ENCODE data around the gene GATAD2A. TPM values are rescaled to one million over a fixed set of nuclear protein-coding genes. Genes with fewer than 3 reads are reported as not detected.
"Not testable (repeated sequence)": the region's sequence is repeated elsewhere in the genome, so short reads cannot be mapped to it uniquely, and the experiment has no call there.

Gene GATAD2A
- total and polyA plus RNA-seq, 2 of the 8 experiments (the other 6 are each of a cell fraction or from before 2014, with no cell fraction given) = 38.4 to 205 TPM

DNA sequence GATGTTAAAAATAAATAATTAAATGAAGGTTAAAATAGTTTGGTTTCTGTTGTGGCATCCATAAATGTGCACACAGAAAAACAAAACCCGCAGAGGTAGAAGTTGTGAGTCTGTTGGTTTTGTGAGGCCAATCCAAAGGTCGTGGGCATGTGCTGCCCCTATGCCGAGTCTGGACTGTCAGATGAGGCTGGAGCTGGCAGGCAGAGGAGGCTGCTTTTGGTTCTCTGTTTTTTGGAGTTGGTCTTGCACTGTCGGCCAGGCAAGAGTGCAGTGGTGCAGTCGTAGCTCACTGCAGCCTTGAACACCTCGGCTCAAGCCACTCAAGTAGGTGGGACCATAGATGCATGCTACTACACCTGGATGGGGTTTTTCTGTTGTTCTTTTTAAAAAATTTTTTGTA lies 66.2 kb downstream of the GATAD2A start (continued):
- no peak for TF ChIP-seq RFX5 (IDR thresholded peaks at IDR 0.05; ENCODE audit: borderline replicate concordance, low read depth, low read length)
- TF ChIP-seq CBX8 (IDR thresholded peaks at IDR 0.05; ENCODE audit: borderline replicate concordance, low read depth, low read length) = no peak
- no peak for TF ChIP-seq BACH1 (IDR thresholded peaks at IDR 0.05; ENCODE audit: low read length)
- TF ChIP-seq YY1 (IDR thresholded peaks at IDR 0.05; ENCODE audit: low read depth, low read length) = no peak
- TF ChIP-seq SIN3A (conservative IDR thresholded peaks at IDR 0.05 in 1 of 2, IDR thresholded peaks at IDR 0.05 in 1 of 2; ENCODE audit: low read depth in 1 of 2, low read length in 2 of 2) = no peak

DNA sequence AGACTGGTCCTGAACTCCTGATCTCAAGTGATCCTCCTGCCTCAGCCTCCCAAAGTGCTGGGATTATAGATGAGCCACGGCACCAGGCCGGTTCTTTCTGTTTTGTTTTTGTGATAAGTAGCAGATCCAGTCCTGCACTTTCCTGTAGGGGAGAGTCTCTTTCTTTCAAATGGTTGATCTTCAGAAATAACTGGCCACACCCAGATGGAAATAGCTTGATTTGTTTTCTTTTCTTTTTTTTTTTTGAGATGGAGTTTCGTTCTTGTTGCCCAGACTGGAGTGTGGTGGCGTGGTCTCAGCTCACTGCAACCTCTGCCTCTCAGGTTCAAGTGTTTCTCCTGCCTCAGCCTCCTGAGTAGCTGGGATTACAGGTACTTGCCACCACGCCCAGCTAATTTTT lies 66.6 kb downstream of the GATAD2A start:
- not testable (repeated sequence) for H3K27me3 ChIP-seq (replicated peaks in 1 of 4; ENCODE audit: control insufficient read depth in 3 of 4, extremely low read depth in 1 of 4, insufficient read depth in 3 of 4, low read length in 3 of 4); H4K8ac ChIP-seq (ENCODE audit: extremely low read depth, insufficient read depth, low read length); H3K23ac ChIP-seq (ENCODE audit: insufficient read length); H3K4me2 ChIP-seq (ENCODE audit: insufficient read depth in 1 of 2, low read depth in 2 of 2, low read length in 2 of 2); H2BK12ac ChIP-seq (ENCODE audit: low read depth, low read length); H4K91ac ChIP-seq (replicated peaks; ENCODE audit: insufficient read length, low read length); H3K56ac ChIP-seq (replicated peaks; ENCODE audit: insufficient read length, low read depth, low read length); H3K9ac ChIP-seq (replicated peaks in 1 of 4; ENCODE audit: extremely low read depth in 1 of 4, low read depth in 3 of 4, low read length in 3 of 4); H2BK5ac ChIP-seq (ENCODE audit: low read depth, low read length); H2BK120ac ChIP-seq (replicated peaks; ENCODE audit: low read depth, low read length); H2AK5ac ChIP-seq (ENCODE audit: low read depth, low read length); H3K27ac ChIP-seq (ENCODE audit: low read depth, low read length); H2BK20ac ChIP-seq (ENCODE audit: low read length); H3K4ac ChIP-seq (replicated peaks; ENCODE audit: insufficient read length, low read depth, low read length); H3K9me3 ChIP-seq (ENCODE audit: insufficient read depth in 2 of 2, low read depth in 1 of 2, low read length in 1 of 2); H3K14ac ChIP-seq (ENCODE audit: insufficient read length); H4K5ac ChIP-seq (ENCODE audit: insufficient read length, low read depth, low read length); H3K23me2 ChIP-seq (ENCODE audit: low read depth, low read length); H3K4me3 ChIP-seq (ENCODE audit: extremely low read depth in 1 of 4, insufficient read depth in 2 of 4, low read depth in 3 of 4, low read length in 4 of 4); DNase-seq (ENCODE audit: low read depth in 1 of 2, low spot score in 2 of 2); FAIRE-seq; H2AFZ ChIP-seq (ENCODE audit: low read length); H2BK15ac ChIP-seq (ENCODE audit: low read length); H3K18ac ChIP-seq (ENCODE audit: extremely low read depth, low read length)
- Histone ChIP-seq H3K79me2 (ENCODE audit: control insufficient read depth in 1 of 2, insufficient read depth in 2 of 2, low read length in 2 of 2) (peaks cover 2 to 87% of the 10 kb centered on the region in 2 experiments; a peak in 3 of 4 replicates), H3K79me1 (ENCODE audit: low read depth, low read length) (peaks cover 26% of the 10 kb centered on the region), H3K4me1 (replicated peaks in 1 of 4; ENCODE audit: control insufficient read depth in 3 of 4, insufficient read depth in 4 of 4, low read length in 3 of 4) (peaks cover 12 to 17% (median 17%) of the 10 kb centered on the region in 4 experiments), H3K36me3 (ENCODE audit: control insufficient read depth in 2 of 4, insufficient read depth in 4 of 4, low read length in 3 of 4) (peaks cover 0 to 17% (median 8%) of the 10 kb centered on the region in 4 experiments; a peak in 6 of 8 replicates), H4K20me1 (replicated peaks in 1 of 2; ENCODE audit: control insufficient read depth in 1 of 2, insufficient read depth in 2 of 2, low read length in 2 of 2) (peaks cover 26 to 36% of the 10 kb centered on the region in 2 experiments)
- POLR2A ChIA-PET (ENCODE audit: partially characterized antibody) = interaction anchor here (1.1 kb wide), 1 partner anchor 15 kb away, joined by 3 read pairs; no protein-coding TSS in a partner anchor
- CTCF ChIA-PET (ENCODE audit: partially characterized antibody) = interaction anchor here (1.0 to 1.6 kb wide), 4 partner anchors 15 to 103 kb away, joined by 3 to 5 read pairs (median 4); no protein-coding TSS in a partner anchor
- WGBS, 2 experiments (ENCODE audit: extremely low coverage in 1 of 2, insufficient coverage in 1 of 2, insufficient read length in 1 of 2, insufficient replicate concordance in 2 of 2, low coverage in 1 of 2, low lambda C conversion rate in 2 of 2, missing lambda C conversion rate in 1 of 2) = 95% methylated on average over 4 of the region's 5 CpGs; no CpG with 5 or more reads in 1 of the 2 experiments

All from H1 (cell line).